Measurements from ENCODE around the gene NHERF1.

Gene NHERF1

DNA sequence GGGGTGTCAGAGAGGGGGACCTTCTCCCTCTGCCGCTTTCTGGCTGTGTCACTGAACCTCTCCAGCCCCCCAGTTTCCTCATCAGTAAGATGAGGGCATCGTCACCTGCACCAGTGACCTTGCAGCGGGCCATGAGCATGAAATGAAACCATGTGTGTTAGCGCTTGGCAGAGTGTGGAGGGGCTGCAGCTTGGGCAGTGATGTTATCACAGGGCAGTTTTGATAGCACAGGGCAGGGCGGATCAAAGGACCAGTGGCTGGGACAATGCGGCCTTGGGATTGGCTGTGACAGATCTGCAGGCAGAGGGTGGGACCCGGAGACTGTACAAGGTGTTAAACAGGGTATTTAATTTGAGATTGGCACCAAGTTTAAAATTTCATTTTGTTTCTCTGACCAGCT lies 66.6 kb downstream of the NHERF1 start:
- H3K79me2 ChIP-seq (ENCODE audit: low read length) = no peaks in the 10 kb centered on the region
- no peaks in the 10 kb centered on the region for H4K20me1 ChIP-seq (ENCODE audit: insufficient read depth, low read length)
- no peaks in the 10 kb centered on the region for H3K36me3 ChIP-seq (replicated peaks; ENCODE audit: insufficient read depth, low read length)
- no peak overlapping the region for H2AFZ ChIP-seq (ENCODE audit: low read length)
- H3K4me1 ChIP-seq (ENCODE audit: low read length) = no peaks in the 10 kb centered on the region
- H3K9ac ChIP-seq (ENCODE audit: low read length) = no peak overlapping the region
- no peak overlapping the region for H3K27ac ChIP-seq (ENCODE audit: low read length)
- no peak overlapping the region for H3K4me3 ChIP-seq (ENCODE audit: low read length)
- no peak for DNase-seq
- H3F3A ChIP-seq (ENCODE audit: insufficient read depth, low read length) = no peaks in the 10 kb centered on the region
- H3K9me3 ChIP-seq (replicated peaks; ENCODE audit: insufficient read depth, low read length) = no peaks in the 10 kb centered on the region
- H3K27me3 ChIP-seq (replicated peaks; ENCODE audit: insufficient read depth, low read length) = no peaks in the 10 kb centered on the region
- no peaks in the 10 kb centered on the region for H3K9me2 ChIP-seq (replicated peaks; ENCODE audit: insufficient read depth, low read length)
- no peak overlapping the region for H3K4me2 ChIP-seq (ENCODE audit: low read depth, low read length)
- TF ChIP-seq EZH2 (optimal IDR thresholded peaks at IDR 0.05; ENCODE audit: low read depth, low read length) (no peak), EZH2phosphoT487 (IDR thresholded peaks at IDR 0.05; ENCODE audit: low read length) (no peak)
- TF ChIP-seq, protein P1, sequence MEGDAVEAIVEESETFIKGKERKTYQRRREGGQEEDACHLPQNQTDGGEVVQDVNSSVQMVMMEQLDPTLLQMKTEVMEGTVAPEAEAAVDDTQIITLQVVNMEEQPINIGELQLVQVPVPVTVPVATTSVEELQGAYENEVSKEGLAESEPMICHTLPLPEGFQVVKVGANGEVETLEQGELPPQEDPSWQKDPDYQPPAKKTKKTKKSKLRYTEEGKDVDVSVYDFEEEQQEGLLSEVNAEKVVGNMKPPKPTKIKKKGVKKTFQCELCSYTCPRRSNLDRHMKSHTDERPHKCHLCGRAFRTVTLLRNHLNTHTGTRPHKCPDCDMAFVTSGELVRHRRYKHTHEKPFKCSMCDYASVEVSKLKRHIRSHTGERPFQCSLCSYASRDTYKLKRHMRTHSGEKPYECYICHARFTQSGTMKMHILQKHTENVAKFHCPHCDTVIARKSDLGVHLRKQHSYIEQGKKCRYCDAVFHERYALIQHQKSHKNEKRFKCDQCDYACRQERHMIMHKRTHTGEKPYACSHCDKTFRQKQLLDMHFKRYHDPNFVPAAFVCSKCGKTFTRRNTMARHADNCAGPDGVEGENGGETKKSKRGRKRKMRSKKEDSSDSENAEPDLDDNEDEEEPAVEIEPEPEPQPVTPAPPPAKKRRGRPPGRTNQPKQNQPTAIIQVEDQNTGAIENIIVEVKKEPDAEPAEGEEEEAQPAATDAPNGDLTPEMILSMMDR (IDR thresholded peaks at IDR 0.05; ENCODE audit: low read length) = no peak

DNA sequence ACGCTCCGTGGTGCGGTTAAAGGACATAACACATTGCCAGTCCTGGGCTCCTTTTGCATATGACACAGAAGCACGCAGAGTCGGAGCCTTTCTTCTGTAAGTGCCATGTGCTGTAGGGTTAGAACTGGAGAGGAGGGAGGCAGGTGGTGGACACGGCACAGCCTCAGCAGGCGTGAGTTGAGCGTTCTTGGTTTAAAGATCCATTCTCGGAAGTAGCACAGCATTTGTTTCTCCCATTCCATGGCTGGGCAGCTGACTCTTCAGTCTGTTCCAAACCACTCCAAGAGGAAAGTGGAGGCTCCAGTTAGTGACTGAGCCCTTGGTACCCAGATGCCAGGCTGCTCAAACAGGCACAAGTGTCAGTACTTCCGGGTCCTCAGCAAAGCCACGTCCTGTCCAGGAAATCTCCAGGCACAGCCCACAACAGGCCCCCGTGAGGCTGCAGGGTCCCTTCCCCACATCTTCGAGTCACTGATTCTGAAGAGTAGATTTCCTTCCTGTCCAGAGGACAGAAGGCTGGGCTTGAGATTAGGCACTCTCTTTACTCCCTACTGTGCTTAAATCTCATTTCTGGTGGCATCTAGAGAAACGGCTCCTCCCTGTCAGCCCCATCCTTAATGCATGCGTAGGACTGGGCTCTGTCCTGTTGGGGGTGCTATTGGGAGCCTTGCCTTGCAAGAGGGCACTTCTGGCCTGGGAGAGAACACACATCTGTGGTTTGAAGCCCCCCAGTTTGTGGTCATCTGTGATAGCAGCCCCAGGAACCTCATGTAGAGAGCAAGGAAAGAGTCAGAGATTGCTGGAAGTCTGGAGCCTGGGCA lies 67.3 kb downstream of the NHERF1 start:
- no peaks in the 10 kb centered on the region for H3F3A ChIP-seq (ENCODE audit: insufficient read depth, low read length)
- H3K9me3 ChIP-seq (replicated peaks; ENCODE audit: insufficient read depth, low read length) = no peaks in the 10 kb centered on the region
- H3K79me2 ChIP-seq (ENCODE audit: low read length) = no peaks in the 10 kb centered on the region
- no peak overlapping the region for H3K4me3 ChIP-seq (ENCODE audit: low read length)
- no peak overlapping the region for H3K9ac ChIP-seq (ENCODE audit: low read length)
- H3K9me2 ChIP-seq (replicated peaks; ENCODE audit: insufficient read depth, low read length) = no peaks in the 10 kb centered on the region
- no peak for DNase-seq
- H3K4me1 ChIP-seq (ENCODE audit: low read length) = no peaks in the 10 kb centered on the region
- H3K4me2 ChIP-seq (ENCODE audit: low read depth, low read length) = no peak overlapping the region
- H3K27ac ChIP-seq (ENCODE audit: low read length) = no peak overlapping the region
- no peaks in the 10 kb centered on the region for H3K27me3 ChIP-seq (replicated peaks; ENCODE audit: insufficient read depth, low read length)
- TF ChIP-seq EZH2 (optimal IDR thresholded peaks at IDR 0.05; ENCODE audit: low read depth, low read length) (no peak), EZH2phosphoT487 (IDR thresholded peaks at IDR 0.05; ENCODE audit: low read length) (no peak)
- TF ChIP-seq, protein P1 (IDR thresholded peaks at IDR 0.05; ENCODE audit: low read length) = 0 out of 2 replicates have a peak, but pooled peaks have one; percentile 10
- H2AFZ ChIP-seq (ENCODE audit: low read length) = no peak overlapping the region
- H3K36me3 ChIP-seq (replicated peaks; ENCODE audit: insufficient read depth, low read length) = no peaks in the 10 kb centered on the region
- H4K20me1 ChIP-seq (ENCODE audit: insufficient read depth, low read length) = no peaks in the 10 kb centered on the region

DNA sequence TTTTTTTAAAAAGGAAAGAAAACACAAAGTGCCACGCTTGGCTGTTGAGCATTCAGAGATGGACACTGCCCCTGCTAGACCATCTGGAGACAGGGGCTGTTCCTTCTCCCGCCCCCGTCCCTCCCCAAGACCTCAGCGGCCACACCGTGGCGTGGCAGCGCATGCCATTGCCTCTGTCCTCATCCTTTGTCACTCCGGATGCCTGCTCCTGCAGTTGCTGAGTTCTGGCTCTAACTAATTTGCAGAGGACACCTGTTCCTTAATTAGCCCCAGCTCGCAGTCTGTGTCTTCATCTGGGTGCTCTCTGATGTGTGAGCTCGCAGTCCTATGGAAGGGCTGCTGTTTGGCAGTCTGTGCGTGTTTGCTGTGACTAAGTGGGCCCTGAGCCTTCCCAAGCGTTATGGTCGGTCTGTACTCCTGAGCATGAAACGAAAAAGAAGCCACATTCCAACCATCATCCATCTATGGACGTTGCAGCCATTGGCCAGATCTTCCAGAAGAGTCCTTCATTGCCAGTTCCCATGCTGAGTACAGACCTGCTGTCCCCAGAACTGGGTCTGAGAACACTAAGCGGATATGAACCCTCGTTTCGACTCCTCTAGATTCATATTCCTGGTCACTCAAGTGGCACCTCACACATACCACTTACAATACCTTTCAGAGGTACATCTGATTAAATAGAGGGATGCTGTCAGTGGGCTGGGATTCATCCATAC lies 68.6 kb downstream of the NHERF1 start:
- Histone ChIP-seq H4K20me1 (ENCODE audit: insufficient read depth, low read length) (no peaks in the 10 kb centered on the region), H3K4me2 (ENCODE audit: low read depth, low read length) (no peak overlapping the region), H3K79me2 (ENCODE audit: low read length) (no peaks in the 10 kb centered on the region), H3K4me1 (ENCODE audit: low read length) (no peaks in the 10 kb centered on the region), H3F3A (ENCODE audit: insufficient read depth, low read length) (no peaks in the 10 kb centered on the region), H3K27me3 (replicated peaks; ENCODE audit: insufficient read depth, low read length) (no peaks in the 10 kb centered on the region), H3K27ac (ENCODE audit: low read length) (no peak overlapping the region), H3K9me2 (replicated peaks; ENCODE audit: insufficient read depth, low read length) (no peaks in the 10 kb centered on the region), H3K9ac (ENCODE audit: low read length) (no peak overlapping the region), H3K9me3 (replicated peaks; ENCODE audit: insufficient read depth, low read length) (no peaks in the 10 kb centered on the region), H3K36me3 (replicated peaks; ENCODE audit: insufficient read depth, low read length) (no peaks in the 10 kb centered on the region), H3K4me3 (ENCODE audit: low read length) (no peak overlapping the region), H2AFZ (ENCODE audit: low read length) (no peak overlapping the region)
- TF ChIP-seq, protein P1 (IDR thresholded peaks at IDR 0.05; ENCODE audit: low read length) = no peak
- TF ChIP-seq EZH2phosphoT487 (IDR thresholded peaks at IDR 0.05; ENCODE audit: low read length) (no peak), EZH2 (optimal IDR thresholded peaks at IDR 0.05; ENCODE audit: low read depth, low read length) (no peak)
- DNase-seq = no peak
